HL-60 (cell line): Measurements from ENCODE around the gene RNF32.

Experiments used
- DNase-seq, 2 experiments: peaks; one replicate each; pipeline ENCODE4 v3.0.0-alpha.2; 2010 to 2020; ENCODE audit warnings: low read depth in 1 of 2, low spot score in 1 of 2
- H3K27ac ChIP-seq: fragments of 250-450 bp; sonication (Bioruptor Pico); replicated peaks from 2 replicates; pipeline ENCODE4 v1.5.1; 2020; ENCODE audit warnings: mild to moderate bottlenecking, moderate library complexity
- H3K27me3 ChIP-seq: fragments of 250-450 bp; sonication (Bioruptor Pico); 2 replicates; pipeline ENCODE4 v1.5.1; 2021; ENCODE audit warnings: mild to moderate bottlenecking, moderate library complexity; ENCODE audit not compliant: insufficient read depth, poor library complexity, severe bottlenecking
- H3K4me3 ChIP-seq: replicated peaks from 2 replicates; pipeline ENCODE4 v1.5.1; 2011; ENCODE audit warnings: mild to moderate bottlenecking, control low read depth, low read length; ENCODE audit not compliant: insufficient read depth
- GABPA ChIP-seq: IDR thresholded peaks from 2 replicates; pipeline ENCODE4 v1.6.1; 2012; ENCODE audit warnings: low read depth
- POLR2AphosphoS5 ChIP-seq: IDR thresholded peaks from 2 replicates; pipeline ENCODE4 v1.6.1; 2012; ENCODE audit warnings: low read depth
- SPI1 ChIP-seq: IDR thresholded peaks from 2 replicates; pipeline ENCODE4 v1.6.1; 2012; ENCODE audit warnings: low read depth, mild to moderate bottlenecking, borderline replicate concordance
- TF ChIP-seq, protein P1 (sequence below): IDR thresholded peaks from 2 replicates; pipeline ENCODE4 v1.6.1; 2012; ENCODE audit warnings: low read depth; ENCODE audit not compliant: insufficient replicate concordance
- TF ChIP-seq, protein P2 (sequence below): IDR thresholded peaks from one replicate; pipeline ENCODE4 v1.5.1; 2011; ENCODE audit warnings: low read length, control low read depth, inconsistent platforms; ENCODE audit not compliant: insufficient read depth

The RNF32 gene

DNA sequence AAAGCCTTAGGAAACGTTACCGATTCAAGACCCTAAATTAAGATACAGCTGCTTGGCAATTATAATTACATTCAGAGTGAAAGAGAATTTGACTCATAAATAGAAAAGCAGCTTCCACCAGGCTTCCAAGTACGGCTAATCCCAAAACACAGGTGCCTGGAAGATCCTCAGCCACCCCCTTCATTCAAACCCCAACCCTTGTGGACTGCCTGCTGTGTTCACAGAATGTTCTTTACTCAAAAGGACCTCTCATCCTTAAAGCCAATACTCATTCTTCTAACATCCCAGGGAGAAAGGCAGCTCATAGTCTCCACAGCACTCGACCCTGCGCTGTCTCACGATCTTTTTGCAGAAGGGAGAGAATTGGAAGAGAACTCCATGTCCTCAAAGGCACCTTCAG lies 32.9 kb downstream of the RNF32 start:
- TF ChIP-seq POLR2AphosphoS5: no peak
- TF ChIP-seq, protein P1, sequence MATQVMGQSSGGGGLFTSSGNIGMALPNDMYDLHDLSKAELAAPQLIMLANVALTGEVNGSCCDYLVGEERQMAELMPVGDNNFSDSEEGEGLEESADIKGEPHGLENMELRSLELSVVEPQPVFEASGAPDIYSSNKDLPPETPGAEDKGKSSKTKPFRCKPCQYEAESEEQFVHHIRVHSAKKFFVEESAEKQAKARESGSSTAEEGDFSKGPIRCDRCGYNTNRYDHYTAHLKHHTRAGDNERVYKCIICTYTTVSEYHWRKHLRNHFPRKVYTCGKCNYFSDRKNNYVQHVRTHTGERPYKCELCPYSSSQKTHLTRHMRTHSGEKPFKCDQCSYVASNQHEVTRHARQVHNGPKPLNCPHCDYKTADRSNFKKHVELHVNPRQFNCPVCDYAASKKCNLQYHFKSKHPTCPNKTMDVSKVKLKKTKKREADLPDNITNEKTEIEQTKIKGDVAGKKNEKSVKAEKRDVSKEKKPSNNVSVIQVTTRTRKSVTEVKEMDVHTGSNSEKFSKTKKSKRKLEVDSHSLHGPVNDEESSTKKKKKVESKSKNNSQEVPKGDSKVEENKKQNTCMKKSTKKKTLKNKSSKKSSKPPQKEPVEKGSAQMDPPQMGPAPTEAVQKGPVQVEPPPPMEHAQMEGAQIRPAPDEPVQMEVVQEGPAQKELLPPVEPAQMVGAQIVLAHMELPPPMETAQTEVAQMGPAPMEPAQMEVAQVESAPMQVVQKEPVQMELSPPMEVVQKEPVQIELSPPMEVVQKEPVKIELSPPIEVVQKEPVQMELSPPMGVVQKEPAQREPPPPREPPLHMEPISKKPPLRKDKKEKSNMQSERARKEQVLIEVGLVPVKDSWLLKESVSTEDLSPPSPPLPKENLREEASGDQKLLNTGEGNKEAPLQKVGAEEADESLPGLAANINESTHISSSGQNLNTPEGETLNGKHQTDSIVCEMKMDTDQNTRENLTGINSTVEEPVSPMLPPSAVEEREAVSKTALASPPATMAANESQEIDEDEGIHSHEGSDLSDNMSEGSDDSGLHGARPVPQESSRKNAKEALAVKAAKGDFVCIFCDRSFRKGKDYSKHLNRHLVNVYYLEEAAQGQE: no peak
- TF ChIP-seq, protein P2, sequence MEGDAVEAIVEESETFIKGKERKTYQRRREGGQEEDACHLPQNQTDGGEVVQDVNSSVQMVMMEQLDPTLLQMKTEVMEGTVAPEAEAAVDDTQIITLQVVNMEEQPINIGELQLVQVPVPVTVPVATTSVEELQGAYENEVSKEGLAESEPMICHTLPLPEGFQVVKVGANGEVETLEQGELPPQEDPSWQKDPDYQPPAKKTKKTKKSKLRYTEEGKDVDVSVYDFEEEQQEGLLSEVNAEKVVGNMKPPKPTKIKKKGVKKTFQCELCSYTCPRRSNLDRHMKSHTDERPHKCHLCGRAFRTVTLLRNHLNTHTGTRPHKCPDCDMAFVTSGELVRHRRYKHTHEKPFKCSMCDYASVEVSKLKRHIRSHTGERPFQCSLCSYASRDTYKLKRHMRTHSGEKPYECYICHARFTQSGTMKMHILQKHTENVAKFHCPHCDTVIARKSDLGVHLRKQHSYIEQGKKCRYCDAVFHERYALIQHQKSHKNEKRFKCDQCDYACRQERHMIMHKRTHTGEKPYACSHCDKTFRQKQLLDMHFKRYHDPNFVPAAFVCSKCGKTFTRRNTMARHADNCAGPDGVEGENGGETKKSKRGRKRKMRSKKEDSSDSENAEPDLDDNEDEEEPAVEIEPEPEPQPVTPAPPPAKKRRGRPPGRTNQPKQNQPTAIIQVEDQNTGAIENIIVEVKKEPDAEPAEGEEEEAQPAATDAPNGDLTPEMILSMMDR: no peak

DNA sequence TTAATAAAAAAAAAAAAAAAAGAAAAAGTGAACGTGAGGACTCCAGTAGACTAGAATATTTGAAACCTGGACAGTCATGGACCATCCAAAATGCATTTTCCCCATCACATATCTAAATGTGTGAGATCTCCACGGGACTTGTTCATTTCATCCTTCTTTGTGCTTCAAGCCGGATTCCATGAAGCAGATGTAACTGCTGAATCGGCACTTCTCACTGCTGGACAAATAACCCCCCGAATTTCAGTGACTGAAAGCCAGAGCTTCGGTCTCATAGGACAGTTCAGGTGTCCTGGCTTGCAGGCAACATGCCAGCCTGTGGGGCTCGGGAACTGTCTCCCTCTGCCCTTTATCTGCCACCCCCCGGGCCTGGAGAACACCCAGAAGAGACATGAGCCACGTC lies 33.3 kb downstream of the RNF32 start:
- TF ChIP-seq POLR2AphosphoS5 (no peak), SPI1 (no peak), GABPA (no peak)
- TF ChIP-seq, protein P2: no peak
- TF ChIP-seq, protein P1: no peak
- no peak overlapping the region for H3K27ac ChIP-seq
- H3K4me3 ChIP-seq: no peak overlapping the region
- no peaks in the 10 kb centered on the region for H3K27me3 ChIP-seq
- DNase-seq: no peak

More for the DNA sequence above, 32.9 kb downstream of the RNF32 start:
- Histone ChIP-seq H3K4me3 (no peak overlapping the region), H3K27ac (no peak overlapping the region), H3K27me3 (no peaks in the 10 kb centered on the region)
- no peak for DNase-seq

DNA sequence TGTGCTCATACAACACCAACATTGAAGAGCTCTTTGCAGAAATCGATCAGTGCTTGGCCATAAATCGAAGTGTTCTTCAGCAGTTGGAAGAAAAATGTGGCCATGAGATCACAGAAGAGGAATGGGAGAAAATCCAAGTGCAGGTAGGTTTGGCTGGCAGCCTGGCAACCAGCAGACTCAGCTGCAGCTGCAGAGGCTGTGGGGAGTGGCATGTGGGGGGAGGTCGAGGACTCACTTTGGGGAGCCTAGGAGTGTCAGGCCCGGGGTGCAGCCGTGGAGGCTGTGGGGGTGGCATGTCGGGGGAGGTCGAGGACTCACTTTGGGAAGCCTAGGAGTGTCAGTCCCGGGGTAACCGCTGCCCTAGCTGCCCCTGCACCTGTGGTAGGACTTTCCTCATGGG lies 35.1 kb downstream of the RNF32 start:
- no peaks in the 10 kb centered on the region for H3K27me3 ChIP-seq
- no peak for TF ChIP-seq POLR2AphosphoS5
- TF ChIP-seq SPI1: no peak
- TF ChIP-seq, protein P2: no peak
- TF ChIP-seq, protein P1: no peak
- TF ChIP-seq GABPA: no peak
- no peak for DNase-seq
- no peak overlapping the region for H3K4me3 ChIP-seq
- H3K27ac ChIP-seq: no peak overlapping the region
